ENCODE results near the gene GPA33. TPM values are rescaled to one million over a fixed set of nuclear protein-coding genes. Genes with fewer than 3 reads are reported as not detected.

Gene GPA33
- total RNA-seq, 1 experiment from 2014 or later, result not detected

GRCh38 chr1:167003711-167004110 lies 86.5 kb downstream of the GPA33 start:
- no peak overlapping the region for H2AFZ ChIP-seq (ENCODE audit: low read length)
- H3K23ac ChIP-seq (ENCODE audit: insufficient read length, low read depth, low read length), result no peak overlapping the region
- no peak overlapping the region for H2BK5ac ChIP-seq (ENCODE audit: insufficient read length, low read length)
- no peak overlapping the region for H4K8ac ChIP-seq (replicated peaks; ENCODE audit: insufficient read length, low read depth, low read length)
- no peak overlapping the region for H2BK120ac ChIP-seq (ENCODE audit: low read depth, low read length, poor library complexity, severe bottlenecking)
- no peak overlapping the region for H3K27ac ChIP-seq (ENCODE audit: insufficient read length, low read depth, low read length)
- no peak overlapping the region for H2BK15ac ChIP-seq (ENCODE audit: low read depth, low read length)
- H3K27ac Mint-ChIP-seq, result no peak overlapping the region
- no peak overlapping the region for H3K4me3 Mint-ChIP-seq
- no peak overlapping the region for H4K91ac ChIP-seq (ENCODE audit: insufficient read length, low read depth, low read length)
- no peak for TF ChIP-seq CTCF (conservative IDR thresholded peaks at IDR 0.05)
- H3K79me1 ChIP-seq (ENCODE audit: insufficient read depth, low read depth, low read length, poor library complexity, severe bottlenecking), result no peaks in the 10 kb centered on the region
- no peak overlapping the region for H3K14ac ChIP-seq (ENCODE audit: insufficient read depth, low read length)
- H2AK5ac ChIP-seq (ENCODE audit: insufficient read length, low read length), result no peak overlapping the region
- no peak overlapping the region for H3T11ph ChIP-seq (ENCODE audit: low read length)
- H3K4ac ChIP-seq (ENCODE audit: low read depth, low read length), result no peak overlapping the region
- WGBS (ENCODE audit: extremely low coverage, insufficient read length, low lambda C conversion rate), result no CpG with 5 or more reads among the region's 2 CpGs
- H3K27me3 ChIP-seq (ENCODE audit: insufficient read depth, low read length), result no peaks in the 10 kb centered on the region
- DNase-seq, result no peak
- H3K9me3 Mint-ChIP-seq, result peaks cover 0 to 6% of the 10 kb centered on the region in 2 experiments; a peak in 2 of 5 replicates
- H3K4me2 ChIP-seq (ENCODE audit: insufficient read depth, insufficient read length, low read length), result no peak overlapping the region
- H3K23me2 ChIP-seq (ENCODE audit: insufficient read length, low read depth, low read length, poor library complexity, severe bottlenecking), result no peaks in the 10 kb centered on the region
- H3K18ac ChIP-seq (ENCODE audit: insufficient read length, low read depth, low read length), result no peak overlapping the region
- no peaks in the 10 kb centered on the region for H3K27me3 Mint-ChIP-seq (ENCODE audit: low read depth)
- H3K36me3 Mint-ChIP-seq (ENCODE audit: insufficient read depth in 1 of 3, low read depth in 3 of 3), result peaks cover 0 to 4% (median 1%) of the 10 kb centered on the region in 3 experiments; a peak in 3 of 7 replicates
- no peak overlapping the region for H4K5ac ChIP-seq (ENCODE audit: insufficient read length, low read depth, low read length)
- no peaks in the 10 kb centered on the region for H3K9me3 ChIP-seq (ENCODE audit: control insufficient read depth, low read depth, low read length)
- no peaks in the 10 kb centered on the region for H3K4me1 ChIP-seq (ENCODE audit: insufficient read depth, low read length)
- H2BK20ac ChIP-seq (ENCODE audit: low read depth, low read length, poor library complexity, severe bottlenecking), result no peak overlapping the region
- no peaks in the 10 kb centered on the region for H4K20me1 ChIP-seq (ENCODE audit: control insufficient read depth, insufficient read depth, insufficient read length)
- no peak overlapping the region for H2BK12ac ChIP-seq (ENCODE audit: insufficient read length, low read depth, low read length)
- H3K56ac ChIP-seq (ENCODE audit: insufficient read length, low read depth, low read length), result no peak overlapping the region
- no peak overlapping the region for H3K9ac ChIP-seq (ENCODE audit: extremely low read depth, insufficient read length, low read length)
- no peaks in the 10 kb centered on the region for H3K79me2 ChIP-seq (ENCODE audit: insufficient read depth, low read length)
- 0 out of 4 replicates have a peak, but pooled peaks cover 0 to 2% of the 10 kb centered on the region in 2 experiments for H3K4me1 Mint-ChIP-seq

Other genes starting within 250 kb of the GPA33 start
- 19.5 and 20.7 TPM in 2 replicates for gene TADA1, start 214.1 kb downstream of the GPA33 start, total RNA-seq (2021)
- 1.1 and 1.7 TPM in 2 replicates for gene ILDR2, start 114.8 kb downstream of the GPA33 start, total RNA-seq (2021)
- gene MAEL, start 101.1 kb downstream of the GPA33 start, total RNA-seq (2021), result not detected in 2 replicates
- gene STYXL2, start 3.7 kb upstream of the GPA33 start, total RNA-seq (2021), result 0.09 and 0.13 TPM in 2 replicates
- gene POU2F1, start 130.5 kb upstream of the GPA33 start, total RNA-seq (2021), result 54.8 and 62.5 TPM in 2 replicates